H1 (cell line): ENCODE results near the gene ATF7IP.

ENCODE experiments used
- ASH2L ChIP-seq: fragments of 200-600, 300-600 bp; sonication (generic); IDR thresholded peaks from one replicate; pipeline ENCODE4 v1.7.1; 2017; ENCODE audit warnings: low read length
- CTCF ChIP-seq, 3 experiments: IDR thresholded peaks; 1 replicate in 2 of 3; 2 replicates in 1 of 3; pipeline versions ENCODE4 v1.5.1 to v1.6.1; 2011; ENCODE audit warnings: low read length in 3 of 3, mild to moderate bottlenecking in 3 of 3, inconsistent platforms in 2 of 3, low read depth in 1 of 3, moderate library complexity in 1 of 3; ENCODE audit not compliant: insufficient read depth in 1 of 3; ENCODE audit errors: control extremely low read depth in 1 of 3
- EP300 ChIP-seq, 2 experiments: IDR thresholded peaks; 1 replicate in 1 of 2; 2 replicates in 1 of 2; pipeline ENCODE4 v1.6.1; 2011 to 2012; ENCODE audit warnings: low read depth in 2 of 2, low read length in 2 of 2, mild to moderate bottlenecking in 2 of 2, borderline replicate concordance in 1 of 2, inconsistent platforms in 1 of 2, moderate library complexity in 1 of 2
- EZH2 ChIP-seq: fragments of 200-600 bp; sonication (generic); IDR thresholded peaks from 2 replicates; pipeline ENCODE4 v1.7.1; 2012; ENCODE audit warnings: low read depth, mild to moderate bottlenecking, moderate library complexity, low read length, inconsistent platforms; ENCODE audit not compliant: severe bottlenecking
- GABPA ChIP-seq: IDR thresholded peaks from 2 replicates; pipeline ENCODE4 v1.6.1; 2011; ENCODE audit warnings: mild to moderate bottlenecking, low read length, moderate library complexity, borderline replicate concordance; ENCODE audit not compliant: insufficient read depth
- KDM5A ChIP-seq: fragments of 200-600 bp; IDR thresholded peaks from 2 replicates; pipeline ENCODE4 v1.7.1; 2012; ENCODE audit warnings: mild to moderate bottlenecking, low read length, inconsistent platforms, mixed read lengths
- POLR2A ChIP-seq, 2 experiments: IDR thresholded peaks; 1 replicate in 1 of 2; 2 replicates in 1 of 2; pipeline ENCODE4 v1.6.1; 2011; ENCODE audit warnings: low read depth in 2 of 2, low read length in 2 of 2, mild to moderate bottlenecking in 2 of 2; ENCODE audit errors: control extremely low read depth in 1 of 2
- POLR2AphosphoS5 ChIP-seq: IDR thresholded peaks from 2 replicates; pipeline ENCODE4 v1.6.1; 2011; ENCODE audit warnings: low read depth, low read length
- SIN3A ChIP-seq, 2 experiments: IDR thresholded peaks in 1 of 2; conservative IDR thresholded peaks in 1 of 2; 2 replicates each; pipeline ENCODE4 v1.6.1; 2011 to 2012; ENCODE audit warnings: low read length in 2 of 2, improper control_type of control experiment in 1 of 2, low read depth in 1 of 2, mild to moderate bottlenecking in 1 of 2
- SP1 ChIP-seq: IDR thresholded peaks from 2 replicates; pipeline ENCODE4 v1.6.1; 2011; ENCODE audit warnings: low read depth, low read length
- SP4 ChIP-seq: IDR thresholded peaks from 2 replicates; pipeline ENCODE4 v1.6.1; 2012; ENCODE audit warnings: low read length, inconsistent platforms
- SUZ12 ChIP-seq: fragments of 200-600 bp; sonication (generic); IDR thresholded peaks from 2 replicates; pipeline ENCODE4 v1.6.1; 2012; ENCODE audit warnings: mild to moderate bottlenecking, inconsistent platforms, low read length, moderate library complexity, mixed read lengths
- TBP ChIP-seq: IDR thresholded peaks from 2 replicates; pipeline ENCODE4 v1.6.1; 2011; ENCODE audit warnings: low read depth, low read length, improper control_type of control experiment

- TF ChIP-seq POLR2A (IDR thresholded peaks at IDR 0.05; ENCODE audit: control extremely low read depth in 1 of 2, low read depth in 2 of 2, low read length in 2 of 2): no peak
- no peak for TF ChIP-seq EZH2
- TF ChIP-seq EP300 (IDR thresholded peaks at IDR 0.05; ENCODE audit: borderline replicate concordance in 1 of 2, low read depth in 2 of 2, low read length in 2 of 2): no peak
- no peak for TF ChIP-seq SP1
- TF ChIP-seq CTCF (IDR thresholded peaks at IDR 0.05; ENCODE audit: control extremely low read depth in 1 of 3, insufficient read depth in 1 of 3, low read depth in 1 of 3, low read length in 3 of 3): no peak
- TF ChIP-seq SP4: no peak
- no peak for TF ChIP-seq SIN3A (conservative IDR thresholded peaks at IDR 0.05 in 1 of 2, IDR thresholded peaks at IDR 0.05 in 1 of 2; ENCODE audit: low read depth in 1 of 2, low read length in 2 of 2)
- TF ChIP-seq POLR2AphosphoS5: no peak
- TF ChIP-seq ASH2L: no peak
- no peak for TF ChIP-seq TBP
- no peak for TF ChIP-seq SUZ12
- TF ChIP-seq GABPA: no peak
- no peak for TF ChIP-seq KDM5A
Measured at GRCh38 chr12:14540801-14541462, 175.4 kb downstream of the ATF7IP start.
